Cardiac septum (tissue), 1 donor: Measurements from ENCODE around the gene HEATR1. TPM values are rescaled to one million over a fixed set of nuclear protein-coding genes. Genes with fewer than 3 reads are reported as not detected.
"Not testable (repeated sequence)": the region's sequence is repeated elsewhere in the genome, so short reads cannot be mapped to it uniquely, and the experiment has no call there.

ENCODE experiments used
- DNase-seq: peaks from one replicate; pipeline ENCODE4 v3.0.0-alpha.2; 2020; ENCODE audit warnings: low spot score
- intact Hi-C: fragments of 100-400 bp; cut with DNase I; formaldehyde crosslinking; loops from one replicate; pipeline ENCODE4 v1.14.0; 2022
- total RNA-seq: library from RNA; stranded (reverse); fragmentation: NEBNext Ultra II Directional; extraction: Animal tissue kit (Norgen Biotek cat#: 25700); gene quantifications from one replicate; pipeline ENCODE4 v1.2.1, GENCODE V29; 2021
- donor health status: DM: no; HTN: no; CAD: no.

HEATR1 gene
- total RNA-seq, 1 donor from 2014 or later, result 12.6 TPM

DNA sequence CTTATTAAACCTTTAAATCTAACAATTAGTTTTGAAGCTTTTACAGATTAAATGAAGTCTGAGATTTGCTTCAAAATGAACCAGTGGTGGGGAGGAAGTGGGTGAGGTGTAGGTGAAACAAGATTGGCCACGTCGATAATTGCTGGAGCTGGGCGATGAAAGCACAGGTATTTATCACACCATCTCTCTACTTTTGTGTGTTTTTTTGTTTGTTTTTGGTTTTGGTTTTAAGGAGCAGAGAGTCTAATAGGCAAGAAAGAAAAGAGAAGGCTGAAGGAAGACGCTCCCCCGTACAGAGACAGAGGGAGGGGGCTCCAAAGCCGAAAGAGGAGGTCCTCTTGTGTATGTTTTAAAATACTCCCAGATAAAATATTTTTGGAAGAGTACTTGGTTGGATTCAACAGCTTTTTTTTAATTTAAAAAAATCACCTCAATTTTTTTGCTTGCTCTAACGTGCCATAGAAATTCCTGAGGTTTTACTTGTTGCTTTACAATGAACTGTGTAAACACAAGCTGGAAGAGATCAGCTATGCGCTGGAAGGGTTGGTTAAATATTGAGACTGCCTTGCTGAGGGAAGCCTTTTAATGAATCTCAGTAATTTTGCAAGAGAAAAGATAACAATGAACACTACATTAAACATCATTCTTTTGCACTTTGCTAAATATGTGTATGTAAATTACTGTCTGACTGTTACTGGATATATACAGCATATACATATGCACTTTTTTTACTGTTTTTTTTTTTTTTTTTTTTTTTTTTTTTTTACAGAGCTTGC lies 87.2 kb downstream of the HEATR1 start:
- intact Hi-C loops, result no loop called here
- no peak for DNase-seq

DNA sequence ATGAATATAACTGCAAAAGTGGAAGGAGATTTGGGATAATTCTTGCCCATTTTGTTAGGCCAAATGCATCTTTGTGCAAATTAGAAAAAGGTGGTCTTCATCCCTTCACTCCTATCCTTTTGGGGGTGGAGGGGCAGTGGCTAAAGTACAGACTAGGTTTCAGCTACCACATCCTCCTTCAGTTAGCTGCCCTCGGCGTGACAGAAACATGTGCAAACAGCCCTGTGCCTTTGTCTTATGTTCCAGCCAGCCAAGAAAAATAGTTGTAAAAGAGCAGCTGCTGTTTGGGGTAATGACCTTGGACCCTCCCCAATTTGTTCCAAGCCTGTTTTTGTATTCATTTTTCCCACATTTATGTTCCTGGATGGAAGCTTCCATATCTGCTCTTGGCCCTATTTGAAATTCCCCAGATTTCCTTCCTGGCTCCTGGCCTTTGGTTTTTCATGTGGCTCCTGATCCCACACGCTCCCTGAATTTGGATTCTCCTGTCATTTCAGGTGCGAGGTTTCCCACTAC lies 88.8 kb downstream of the HEATR1 start:
- intact Hi-C loops, result no loop called here
- no peak for DNase-seq

DNA sequence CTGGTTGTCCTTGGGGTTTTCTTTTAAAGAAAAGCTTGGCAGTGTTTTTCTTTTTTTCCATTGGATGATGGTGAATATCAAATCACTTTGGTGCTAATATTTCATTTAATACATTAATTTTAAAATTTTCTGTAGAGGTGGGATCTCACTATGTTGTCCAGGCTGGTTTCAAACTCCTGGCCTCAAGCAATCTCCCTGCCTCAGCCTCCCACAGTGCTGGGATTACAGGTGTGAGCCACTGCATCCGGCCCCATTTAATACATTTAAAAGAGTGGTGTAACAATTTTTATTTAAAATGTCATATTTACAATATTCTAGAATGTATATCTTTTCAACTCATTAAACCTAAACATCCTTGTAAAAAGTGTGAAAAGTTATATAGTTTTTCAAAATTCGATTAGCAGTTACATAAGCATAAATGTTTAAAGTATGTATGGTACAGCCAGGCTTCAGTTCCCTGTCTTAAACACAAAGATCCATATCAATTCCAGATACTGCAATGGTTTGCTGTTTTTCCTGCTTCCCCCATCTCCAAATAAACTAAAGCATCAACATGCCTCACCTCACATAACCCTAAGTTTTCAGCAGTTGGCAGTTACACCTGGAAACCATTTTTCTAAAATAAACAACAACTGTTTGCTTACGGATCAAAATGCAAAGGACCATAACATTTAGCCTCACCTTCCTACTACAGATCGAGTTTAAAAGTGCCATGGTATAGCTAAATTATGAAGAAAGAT lies 89.4 kb downstream of the HEATR1 start:
- no peak for DNase-seq
- intact Hi-C loops, result no loop called here

DNA sequence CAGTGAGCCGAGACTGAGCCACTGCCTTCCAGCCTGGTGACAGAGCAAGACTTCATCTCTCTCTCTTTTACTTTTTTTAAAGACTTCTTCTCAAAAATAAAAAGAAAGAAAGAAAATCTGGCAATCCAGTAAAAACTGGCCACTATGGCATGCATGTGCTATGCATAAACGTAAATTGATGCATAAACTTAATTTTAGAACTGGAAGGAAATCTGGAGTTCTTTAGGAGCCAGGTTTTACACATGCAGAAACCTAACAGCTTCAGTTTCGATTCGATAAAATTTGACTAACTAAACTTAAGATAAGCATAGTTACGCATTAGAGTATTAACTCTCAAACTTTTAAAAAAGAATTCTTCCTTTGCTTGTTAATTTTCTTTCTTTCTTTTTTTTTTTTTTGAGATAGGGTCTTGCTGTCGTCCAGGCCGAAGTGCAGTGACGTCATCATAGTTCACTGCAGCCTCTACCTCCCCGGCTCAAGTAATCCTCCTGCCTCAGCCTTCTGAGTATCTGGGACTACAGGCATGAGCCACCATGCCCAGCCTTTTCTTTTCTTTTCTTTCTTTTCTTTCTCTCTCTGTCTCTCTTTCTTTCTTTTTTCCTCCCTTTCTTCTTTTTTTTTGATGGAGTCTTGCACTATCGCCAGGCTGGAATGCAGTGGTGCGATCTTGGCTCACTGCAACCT lies 92.4 kb downstream of the HEATR1 start:
- intact Hi-C loops, result no loop called here
- DNase-seq, result no peak

DNA sequence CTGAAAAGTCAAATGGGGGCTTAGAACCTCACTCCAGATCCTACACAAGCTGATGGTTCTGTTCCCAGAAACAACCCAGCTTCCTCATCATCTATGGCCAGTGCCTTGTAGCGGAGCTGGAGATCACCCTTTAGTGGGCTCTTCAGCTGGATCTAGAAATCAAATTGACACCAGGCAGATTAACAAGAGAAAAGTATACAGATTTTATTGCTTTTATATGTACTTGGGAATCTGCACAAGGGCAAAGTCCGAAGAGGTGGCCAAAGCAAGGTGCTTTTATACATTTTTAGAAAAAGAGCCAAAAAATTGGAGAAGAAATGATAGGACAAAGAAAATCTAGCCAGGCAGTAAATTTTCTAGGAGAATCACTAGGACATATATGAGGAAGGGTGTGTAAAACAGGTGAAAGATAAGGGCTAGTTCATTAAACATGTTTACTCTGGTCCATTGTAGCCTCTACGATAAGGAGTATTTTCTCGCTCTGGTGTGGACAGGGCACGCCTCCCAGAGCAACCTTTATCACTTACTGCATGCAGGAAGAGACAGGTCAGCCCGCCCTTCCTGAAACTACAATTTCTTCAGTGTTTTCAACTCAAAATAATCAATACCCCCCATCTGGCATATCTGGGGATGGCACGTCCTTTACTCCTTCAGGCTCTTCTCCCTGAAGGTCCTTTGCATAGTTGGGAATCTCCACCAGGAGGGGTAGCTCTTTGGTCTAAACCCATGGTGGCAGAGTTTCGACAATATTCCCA lies 94.5 kb downstream of the HEATR1 start:
- intact Hi-C loops, result loop anchor here (5.0 kb wide), 1 partner anchor 398 kb away; no protein-coding TSS in a partner anchor
- DNase-seq, result no peak

DNA sequence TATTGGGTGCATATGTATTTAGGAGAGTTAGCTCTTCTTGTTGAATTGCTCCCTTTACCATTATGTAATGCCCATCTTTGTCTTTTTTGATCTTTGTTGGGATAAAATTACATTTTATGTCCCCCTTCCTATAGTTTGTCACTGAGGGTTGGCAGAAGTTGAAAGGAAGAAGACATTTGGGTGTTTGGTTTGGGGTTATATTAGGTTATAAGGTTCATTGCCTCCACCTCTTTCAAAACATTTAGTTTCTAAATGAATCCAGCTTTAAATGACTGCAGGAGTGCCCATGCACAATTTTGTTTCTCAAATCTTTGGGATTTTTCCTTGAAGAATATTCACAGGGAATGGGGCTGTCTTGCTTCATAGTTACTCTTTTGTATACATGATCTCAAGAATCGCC lies 95.1 kb downstream of the HEATR1 start:
- DNase-seq, result no peak
- intact Hi-C loops, result loop anchor here (5.0 kb wide), 1 partner anchor 397 kb away; no protein-coding TSS in a partner anchor

DNA sequence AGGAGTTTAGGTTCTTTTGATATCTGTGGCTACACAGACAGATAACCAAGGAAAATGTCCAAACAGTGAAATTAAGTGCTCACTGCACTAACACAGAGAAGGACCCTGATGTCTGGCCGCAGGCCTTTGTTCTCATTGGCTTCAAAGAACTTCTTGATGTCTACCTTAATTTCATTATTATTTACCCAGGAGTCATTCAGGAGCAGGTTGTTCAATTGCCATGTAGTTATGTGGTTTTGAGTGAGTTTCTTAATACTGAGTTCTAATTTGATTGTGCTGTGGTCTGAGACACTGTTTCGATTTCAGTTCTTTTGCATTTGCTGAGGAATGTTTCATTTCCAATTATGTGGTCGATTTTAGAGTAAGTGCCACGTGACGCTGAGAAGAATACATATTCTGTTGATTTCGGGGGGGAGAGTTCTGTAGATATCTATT lies 95.7 kb downstream of the HEATR1 start:
- intact Hi-C loops, result loop anchor here (5.0 kb wide), 1 partner anchor 396 kb away; no protein-coding TSS in a partner anchor
- DNase-seq, result no peak

DNA sequence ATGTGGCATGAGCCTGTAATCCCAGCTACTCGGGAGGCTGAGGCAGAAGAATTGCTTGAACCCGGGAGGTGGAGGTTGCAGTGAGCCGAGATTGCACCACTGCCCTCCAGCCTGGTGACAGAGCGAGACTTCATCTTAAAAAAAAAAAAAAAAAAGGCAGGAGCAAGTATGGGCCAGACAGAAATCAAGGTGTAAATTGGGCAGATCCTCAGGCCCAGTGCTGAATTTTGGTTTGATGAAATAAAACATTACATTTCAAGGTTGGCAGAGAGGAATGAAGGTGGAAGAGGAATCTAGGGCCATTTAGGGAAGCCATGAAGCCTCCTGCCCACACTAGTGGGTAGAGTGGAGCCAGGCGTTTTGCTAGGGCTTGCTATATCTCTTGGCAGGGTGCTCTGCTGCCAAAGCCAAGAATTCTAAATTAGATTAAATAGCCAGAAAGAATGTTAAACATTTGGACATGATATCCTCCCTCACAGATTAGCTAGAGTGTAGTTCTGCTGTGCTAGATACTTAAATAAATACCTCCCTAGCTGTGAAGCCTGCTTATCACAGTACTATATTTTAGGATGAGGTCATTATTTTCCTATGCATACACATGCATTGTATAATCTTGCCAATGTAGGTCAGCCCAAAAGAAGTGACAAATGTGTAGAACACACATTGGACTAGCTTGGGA lies 97.2 kb downstream of the HEATR1 start:
- no peak for DNase-seq
- intact Hi-C loops, result loop anchor here (5.0 kb wide), 1 partner anchor 395 kb away; no protein-coding TSS in a partner anchor

DNA sequence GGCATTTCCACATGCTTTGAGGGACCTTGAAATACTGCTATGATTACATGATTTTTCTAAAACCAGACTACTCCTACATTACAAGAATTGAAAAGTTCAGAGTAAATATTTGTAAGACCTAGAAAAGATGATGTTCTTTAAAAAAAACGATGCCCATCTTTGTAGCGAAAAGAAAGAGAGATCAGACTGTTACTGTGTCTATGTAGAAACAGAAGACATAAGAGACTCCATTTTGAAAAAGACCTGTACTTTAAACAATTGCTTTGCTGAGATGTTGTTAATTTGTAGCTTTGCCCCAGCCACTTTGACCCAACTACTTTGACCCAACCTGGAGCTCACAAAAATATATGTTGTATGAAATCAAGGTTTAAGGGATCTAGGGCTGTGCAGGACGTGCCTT lies 100.0 kb downstream of the HEATR1 start:
- intact Hi-C loops, DNase-seq: not testable (repeated sequence)

DNA sequence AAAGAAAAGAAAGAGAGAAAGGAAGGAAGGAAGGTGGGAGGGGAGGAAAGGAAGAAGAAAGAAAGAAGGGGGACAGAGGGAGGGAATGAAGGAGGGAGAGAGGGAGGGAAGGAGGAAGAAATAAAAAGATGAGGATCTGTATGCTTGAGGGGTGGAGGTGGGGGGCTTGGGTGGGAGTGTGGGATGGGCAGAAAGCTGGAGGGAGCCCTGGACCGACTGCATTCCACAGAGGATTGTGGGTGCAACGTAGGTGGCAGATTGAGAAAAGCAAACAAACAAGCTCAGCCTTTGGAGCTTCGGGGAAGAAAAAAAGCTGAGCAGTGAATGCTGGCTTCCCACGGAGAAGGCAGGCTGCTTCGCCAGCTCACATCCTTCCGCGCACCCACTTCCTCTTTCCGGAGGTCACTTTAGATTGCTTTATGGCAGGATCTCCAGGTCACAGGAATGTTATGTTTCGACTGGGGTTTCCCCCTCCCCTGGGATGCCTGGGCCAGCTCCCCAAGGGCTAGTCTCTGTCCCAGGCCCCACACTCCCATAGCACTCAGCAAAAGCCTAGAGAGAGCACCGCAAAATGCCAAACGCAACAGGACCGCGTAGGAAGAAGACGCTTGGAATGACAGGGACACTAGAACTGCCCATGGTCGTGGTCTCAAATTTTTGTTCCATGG lies 101.2 kb downstream of the HEATR1 start:
- peak; percentile 82 for DNase-seq
- intact Hi-C loops, result no loop called here

DNA sequence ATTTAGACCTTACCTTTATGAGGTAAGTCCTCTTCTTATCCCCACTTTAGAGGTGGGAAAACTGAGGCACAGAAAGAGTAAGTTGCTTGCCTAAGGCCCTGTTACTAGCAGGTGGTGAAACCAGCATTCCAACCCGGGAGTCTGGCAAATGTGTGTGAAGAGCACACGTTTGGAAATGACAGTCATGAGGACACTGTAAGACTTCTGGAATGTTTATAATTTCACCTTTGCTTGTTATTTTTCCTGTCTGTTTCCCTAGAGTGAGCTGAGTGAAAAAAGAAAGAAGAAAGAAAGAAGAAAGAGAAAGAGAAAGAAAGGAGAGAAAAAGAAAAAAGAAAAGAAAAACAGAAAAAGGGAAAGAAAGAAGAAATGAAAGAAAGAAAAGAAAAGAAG lies 101.7 kb downstream of the HEATR1 start:
- intact Hi-C loops, result no loop called here
- DNase-seq, result no peak

DNA sequence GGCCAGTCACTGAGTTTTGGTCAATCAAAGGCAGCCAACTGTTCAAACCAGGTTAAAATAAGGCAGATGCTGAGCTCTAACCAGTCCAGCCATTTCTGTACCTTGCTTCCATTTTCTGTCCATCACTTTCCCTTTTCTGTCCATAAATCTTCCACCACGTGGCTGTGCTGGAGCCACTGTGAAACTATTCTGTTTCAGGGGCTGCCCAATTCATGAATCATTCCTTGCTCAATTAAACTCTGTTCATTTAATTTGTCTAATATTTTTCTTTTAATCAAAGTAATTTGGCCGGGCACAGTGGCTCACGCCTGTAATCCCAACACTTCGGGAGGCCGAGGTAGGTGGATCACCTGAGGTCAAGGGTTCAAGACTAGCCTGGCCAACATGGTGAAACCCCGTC lies 103.2 kb downstream of the HEATR1 start:
- DNase-seq, result no peak
- intact Hi-C loops, result no loop called here

Other genes starting within 250 kb of the HEATR1 start
- 0.43 TPM for gene EDARADD, start 210.2 kb downstream of the HEATR1 start, total RNA-seq
- 77.6 TPM for gene LGALS8, start 80.5 kb downstream of the HEATR1 start, total RNA-seq
- gene ACTN2, start 82.0 kb upstream of the HEATR1 start, total RNA-seq, result 3,389 TPM
- 58.8 TPM for gene MTR, start 190.8 kb upstream of the HEATR1 start, total RNA-seq